GM19043 (cell line): ENCODE results near the gene DAB2IP.

Experiments used
- ATAC-seq: cut with Tn5 transposase; IDR thresholded peaks from one replicate; pipeline ENCODE4 v1.9.1; 2021; ENCODE audit warnings: low read depth; ENCODE audit not compliant: unreplicated experiment

The DAB2IP gene

GRCh38 chr9:121770415-121771273 is 119.2 kb downstream of the DAB2IP start:
- no peak for ATAC-seq

GRCh38 chr9:121771418-121771817 is 120.0 kb downstream of the DAB2IP start:
- no peak for ATAC-seq

- ATAC-seq = no peak
Observed at GRCh38 chr9:121771851-121772599, 120.6 kb downstream of the DAB2IP start.

GRCh38 chr9:121772600-121773285 is 121.3 kb downstream of the DAB2IP start:
- ATAC-seq = no peak

GRCh38 chr9:121773286-121773953 is 122.0 kb downstream of the DAB2IP start:
- ATAC-seq = no peak

- no peak for ATAC-seq
Observed at GRCh38 chr9:121773954-121774714, 122.7 kb downstream of the DAB2IP start.

- ATAC-seq = no peak
Observed at GRCh38 chr9:121774715-121775613, 123.5 kb downstream of the DAB2IP start.

GRCh38 chr9:121776001-121776738 is 124.7 kb downstream of the DAB2IP start:
- no peak for ATAC-seq

GRCh38 chr9:121776739-121777637 is 125.6 kb downstream of the DAB2IP start:
- no peak for ATAC-seq

- no peak for ATAC-seq
Observed at GRCh38 chr9:121778252-121779225, 127.1 kb downstream of the DAB2IP start.

GRCh38 chr9:121779381-121780117 is 128.1 kb downstream of the DAB2IP start:
- no peak for ATAC-seq

GRCh38 chr9:121780177-121781040 is 129.0 kb downstream of the DAB2IP start:
- no peak for ATAC-seq

GRCh38 chr9:121781145-121781548 is 129.7 kb downstream of the DAB2IP start:
- ATAC-seq = no peak

GRCh38 chr9:121781701-121782464 is 130.4 kb downstream of the DAB2IP start:
- ATAC-seq = no peak
